Prostate gland (tissue), 2 donors: ENCODE measurements around the gene SERTM2.

Experiments
- POLR2A ChIP-seq: fragments of 450-650 bp; IDR thresholded peaks from one replicate; pipeline ENCODE4 v1.6.1; 2016; ENCODE audit warnings: antibody characterized with exemption, mild to moderate bottlenecking
- POLR2AphosphoS5 ChIP-seq: sonication (generic); formaldehyde crosslinking; IDR thresholded peaks from one replicate; pipeline ENCODE4 v1.6.1; 2017; ENCODE audit warnings: antibody characterized with exemption
- TF ChIP-seq, protein P1 (sequence below), 4 experiments: fragments of 200-600 bp in 2 of 4; fragments of 450-650 bp in 2 of 4; sonication (generic) in 2 of 4; IDR thresholded peaks; 1 replicate in 3 of 4; 2 replicates in 1 of 4; pipeline ENCODE4 v1.5.1; 2016 to 2019; ENCODE audit warnings: antibody characterized with exemption in 4 of 4, mild to moderate bottlenecking in 2 of 4, moderate library complexity in 2 of 4

DNA sequence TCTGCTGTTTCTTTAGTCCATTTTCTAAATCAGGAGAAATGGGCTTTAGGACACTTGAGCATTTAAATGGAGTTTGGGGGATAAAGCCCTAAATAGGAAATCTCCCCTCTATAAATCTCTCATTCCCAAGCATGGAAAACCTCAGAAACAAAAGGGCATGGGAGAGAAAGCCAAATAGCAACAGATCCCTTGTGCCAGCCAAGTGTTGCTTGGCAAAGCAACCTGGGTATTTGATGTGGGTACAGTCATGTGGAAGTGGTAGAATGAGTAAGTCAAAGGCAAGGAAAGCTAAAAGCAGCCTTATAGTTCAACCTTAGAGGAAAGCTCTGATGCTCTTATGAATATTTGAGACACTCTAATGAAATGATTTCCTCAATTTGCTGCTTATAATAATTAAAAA lies 29.5 kb upstream of the SERTM2 start:
- TF ChIP-seq, protein P1, sequence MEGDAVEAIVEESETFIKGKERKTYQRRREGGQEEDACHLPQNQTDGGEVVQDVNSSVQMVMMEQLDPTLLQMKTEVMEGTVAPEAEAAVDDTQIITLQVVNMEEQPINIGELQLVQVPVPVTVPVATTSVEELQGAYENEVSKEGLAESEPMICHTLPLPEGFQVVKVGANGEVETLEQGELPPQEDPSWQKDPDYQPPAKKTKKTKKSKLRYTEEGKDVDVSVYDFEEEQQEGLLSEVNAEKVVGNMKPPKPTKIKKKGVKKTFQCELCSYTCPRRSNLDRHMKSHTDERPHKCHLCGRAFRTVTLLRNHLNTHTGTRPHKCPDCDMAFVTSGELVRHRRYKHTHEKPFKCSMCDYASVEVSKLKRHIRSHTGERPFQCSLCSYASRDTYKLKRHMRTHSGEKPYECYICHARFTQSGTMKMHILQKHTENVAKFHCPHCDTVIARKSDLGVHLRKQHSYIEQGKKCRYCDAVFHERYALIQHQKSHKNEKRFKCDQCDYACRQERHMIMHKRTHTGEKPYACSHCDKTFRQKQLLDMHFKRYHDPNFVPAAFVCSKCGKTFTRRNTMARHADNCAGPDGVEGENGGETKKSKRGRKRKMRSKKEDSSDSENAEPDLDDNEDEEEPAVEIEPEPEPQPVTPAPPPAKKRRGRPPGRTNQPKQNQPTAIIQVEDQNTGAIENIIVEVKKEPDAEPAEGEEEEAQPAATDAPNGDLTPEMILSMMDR (IDR thresholded peaks at IDR 0.05): no peak
- TF ChIP-seq POLR2A (no peak), POLR2AphosphoS5 (no peak)
